ENCODE results near the gene PACSIN3. TPM values are rescaled to one million over a fixed set of nuclear protein-coding genes. Genes with fewer than 3 reads are reported as not detected.

The PACSIN3 gene
- total and polyA plus RNA-seq, 2 of the 8 experiments (the other 6 are each of a cell fraction or from before 2014, with no cell fraction given), result 23.8 to 47.2 TPM

DNA sequence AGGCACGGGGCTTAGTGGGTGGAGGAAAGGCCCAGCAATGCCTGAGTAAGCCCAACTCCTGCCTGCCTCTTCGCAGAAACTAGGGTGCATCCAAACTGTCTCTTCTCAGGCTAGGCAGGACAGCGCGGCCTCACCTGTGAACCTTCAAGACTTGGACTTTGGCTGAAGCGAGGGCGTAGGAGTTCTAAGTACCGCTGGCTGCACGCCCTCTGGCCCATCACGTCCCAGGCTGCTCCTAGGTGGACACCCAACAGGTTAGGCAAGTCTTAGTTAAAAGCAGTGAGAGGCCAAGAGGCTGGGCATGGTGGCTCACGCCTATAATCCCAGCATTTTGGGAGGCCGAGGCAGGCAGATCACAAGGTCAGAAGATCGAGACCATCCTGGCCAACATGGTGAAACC is 26.7 kb upstream of the PACSIN3 start:
- H3K4ac ChIP-seq (replicated peaks; ENCODE audit: insufficient read length, low read depth, low read length), result no peak overlapping the region
- no peak overlapping the region for H4K91ac ChIP-seq (replicated peaks; ENCODE audit: insufficient read length, low read length)
- H3K4me3 ChIP-seq (ENCODE audit: extremely low read depth in 1 of 4, insufficient read depth in 2 of 4, low read depth in 3 of 4, low read length in 4 of 4), result no peak overlapping the region
- H3K18ac ChIP-seq (ENCODE audit: extremely low read depth, low read length), result no peak overlapping the region
- WGBS, 2 experiments (ENCODE audit: extremely low coverage in 1 of 2, insufficient coverage in 1 of 2, insufficient read length in 1 of 2, insufficient replicate concordance in 2 of 2, low coverage in 1 of 2, low lambda C conversion rate in 2 of 2, missing lambda C conversion rate in 1 of 2), result 95% methylated on average over 12 of the region's 12 CpGs; no CpG with 5 or more reads in 1 of the 2 experiments
- H3K4me1 ChIP-seq (replicated peaks in 1 of 4; ENCODE audit: control insufficient read depth in 3 of 4, insufficient read depth in 4 of 4, low read length in 3 of 4), result peaks cover 0 to 10% (median 8%) of the 10 kb centered on the region in 4 experiments; a peak in 6 of 7 replicates
- peaks cover 17% of the 10 kb centered on the region for H3K23me2 ChIP-seq (ENCODE audit: low read depth, low read length)
- no peak overlapping the region for H3K56ac ChIP-seq (replicated peaks; ENCODE audit: insufficient read length, low read depth, low read length)
- H3K14ac ChIP-seq (ENCODE audit: insufficient read length), result no peak overlapping the region
- peak overlapping the region; percentile 75; the same call in 1 of the 2 replicates for H2BK5ac ChIP-seq (ENCODE audit: low read depth, low read length)
- FAIRE-seq (no peak), DNase-seq (ENCODE audit: low read depth in 1 of 2, low spot score in 2 of 2) (no peak)
- peak overlapping the region; percentile 82; the same call in 1 of the 2 replicates for H2AK5ac ChIP-seq (ENCODE audit: low read depth, low read length)
- H4K20me1 ChIP-seq (replicated peaks in 1 of 2; ENCODE audit: control insufficient read depth in 1 of 2, insufficient read depth in 2 of 2, low read length in 2 of 2), result peaks cover 0 to under 1% of the 10 kb centered on the region in 2 experiments
- no peak overlapping the region; the same call in 1 of the 2 replicates for H4K8ac ChIP-seq (ENCODE audit: extremely low read depth, insufficient read depth, low read length)
- H4K5ac ChIP-seq (ENCODE audit: insufficient read length, low read depth, low read length), result no peak overlapping the region
- peaks cover 6 to 21% of the 10 kb centered on the region in 2 experiments; a peak in 3 of 4 replicates for H3K79me2 ChIP-seq (ENCODE audit: control insufficient read depth in 1 of 2, insufficient read depth in 2 of 2, low read length in 2 of 2)
- no peak overlapping the region for H2BK20ac ChIP-seq (ENCODE audit: low read length)
- CTCF ChIA-PET (ENCODE audit: partially characterized antibody), result interaction anchor here (0.6 to 21.5 kb wide), 4 partner anchors 21 to 158 kb away, joined by 3 to 247 read pairs (median 5); partner anchors contain the start of genes ARFGAP2 and PACSIN3
- no peak overlapping the region; the same call in 1 of the 2 replicates for H2BK15ac ChIP-seq (ENCODE audit: low read length)
- no peak overlapping the region for H3K9ac ChIP-seq (replicated peaks in 1 of 4; ENCODE audit: extremely low read depth in 1 of 4, low read depth in 3 of 4, low read length in 3 of 4)
- H2BK12ac ChIP-seq (ENCODE audit: low read depth, low read length), result 0 out of 2 replicates have a peak overlapping the region, but pooled peaks have one; percentile 2
- H3K4me2 ChIP-seq (ENCODE audit: insufficient read depth in 1 of 2, low read depth in 2 of 2, low read length in 2 of 2), result no peak overlapping the region
- no peak overlapping the region for H3K27ac ChIP-seq (ENCODE audit: low read depth, low read length)
- no peak overlapping the region for H3K23ac ChIP-seq (ENCODE audit: insufficient read length)
- POLR2A ChIA-PET (ENCODE audit: partially characterized antibody), result interaction anchor here (2.4 to 3.1 kb wide), 5 partner anchors 13 to 36 kb away, joined by 12 to 49 read pairs (median 20); partner anchors contain the start of genes ACP2 and PACSIN3
- no peaks in the 10 kb centered on the region for H3K9me3 ChIP-seq (ENCODE audit: insufficient read depth in 2 of 2, low read depth in 1 of 2, low read length in 1 of 2)
- H3K79me1 ChIP-seq (ENCODE audit: low read depth, low read length), result no peaks in the 10 kb centered on the region
- H3K36me3 ChIP-seq (ENCODE audit: control insufficient read depth in 2 of 4, insufficient read depth in 4 of 4, low read length in 3 of 4), result peaks cover 0 to 3% (median under 1%) of the 10 kb centered on the region in 4 experiments; a peak in 1 of 8 replicates
- H3K27me3 ChIP-seq (replicated peaks in 1 of 4; ENCODE audit: control insufficient read depth in 3 of 4, extremely low read depth in 1 of 4, insufficient read depth in 3 of 4, low read length in 3 of 4), result no peaks in the 10 kb centered on the region
- H2BK120ac ChIP-seq (replicated peaks; ENCODE audit: low read depth, low read length), result no peak overlapping the region
- H2AFZ ChIP-seq (ENCODE audit: low read length), result no peak overlapping the region
- TF ChIP-seq, protein P1, sequence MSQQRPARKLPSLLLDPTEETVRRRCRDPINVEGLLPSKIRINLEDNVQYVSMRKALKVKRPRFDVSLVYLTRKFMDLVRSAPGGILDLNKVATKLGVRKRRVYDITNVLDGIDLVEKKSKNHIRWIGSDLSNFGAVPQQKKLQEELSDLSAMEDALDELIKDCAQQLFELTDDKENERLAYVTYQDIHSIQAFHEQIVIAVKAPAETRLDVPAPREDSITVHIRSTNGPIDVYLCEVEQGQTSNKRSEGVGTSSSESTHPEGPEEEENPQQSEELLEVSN (IDR thresholded peaks at IDR 0.05), result no peak
- TF ChIP-seq CHD1 (IDR thresholded peaks at IDR 0.05; ENCODE audit: low read depth, low read length), result no peak
- no peak for TF ChIP-seq TBP (IDR thresholded peaks at IDR 0.05; ENCODE audit: low read depth, low read length)
- TF ChIP-seq TEAD4 (IDR thresholded peaks at IDR 0.05; ENCODE audit: low read depth, low read length), result no peak
- no peak for TF ChIP-seq SP2 (IDR thresholded peaks at IDR 0.05; ENCODE audit: low read length)
- TF ChIP-seq, protein P2, sequence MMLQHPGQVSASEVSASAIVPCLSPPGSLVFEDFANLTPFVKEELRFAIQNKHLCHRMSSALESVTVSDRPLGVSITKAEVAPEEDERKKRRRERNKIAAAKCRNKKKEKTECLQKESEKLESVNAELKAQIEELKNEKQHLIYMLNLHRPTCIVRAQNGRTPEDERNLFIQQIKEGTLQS (IDR thresholded peaks at IDR 0.05; ENCODE audit: insufficient read depth, low read depth, low read length), result no peak
- no peak for TF ChIP-seq ZNF274 (IDR thresholded peaks at IDR 0.05; ENCODE audit: borderline replicate concordance, extremely low read depth, low read length)
- no peak for TF ChIP-seq ASH2L (IDR thresholded peaks at IDR 0.05; ENCODE audit: low read length)
- no peak for TF ChIP-seq SIN3A (conservative IDR thresholded peaks at IDR 0.05 in 1 of 2, IDR thresholded peaks at IDR 0.05 in 1 of 2; ENCODE audit: low read depth in 1 of 2, low read length in 2 of 2)
